CD14-positive monocyte (primary cell): ENCODE results near the gene GLB1L3. TPM values are rescaled to one million over a fixed set of nuclear protein-coding genes. Genes with fewer than 3 reads are reported as not detected.
A peak's percentile ranks its signal among the peaks of the same experiment; 100 is the strongest.

Source experiments
- DNase-seq, 3 donors: peaks; one replicate each; pipeline ENCODE4 v3.0.0-alpha.2; 2011 to 2022
- H2AFZ ChIP-seq: 2 replicates; pipeline ENCODE4 v1.6.0; 2012; ENCODE audit warnings: mild to moderate bottlenecking, low read depth, low read length, inconsistent platforms; ENCODE audit not compliant: insufficient read depth, poor library complexity, severe bottlenecking
- H3K27ac ChIP-seq, 2 donors: 1 replicate in 1 of 2; 2 replicates in 1 of 2; pipeline ENCODE4 v1.5.1; 2012 to 2013; ENCODE audit warnings: low read length in 2 of 2, control low read depth in 1 of 2, inconsistent platforms in 1 of 2, low read depth in 1 of 2, mild to moderate bottlenecking in 1 of 2
- H3K27me3 ChIP-seq, 2 donors: one replicate each; pipeline versions ENCODE4 v1.6.0 to v1.6.1; 2011 to 2013; ENCODE audit warnings: low read length in 2 of 2; ENCODE audit not compliant: control insufficient read depth in 2 of 2, insufficient read depth in 2 of 2
- H3K36me3 ChIP-seq, 2 donors: replicated peaks in 1 of 2; 1 replicate in 1 of 2; 2 replicates in 1 of 2; pipeline versions ENCODE4 v1.5.1 to v1.6.1; 2012 to 2013; ENCODE audit warnings: low read length in 2 of 2, control low read depth in 1 of 2, inconsistent platforms in 1 of 2, mild to moderate bottlenecking in 1 of 2; ENCODE audit not compliant: insufficient read depth in 2 of 2, control insufficient read depth in 1 of 2
- H3K4me1 ChIP-seq, 2 donors: 1 replicate in 1 of 2; 2 replicates in 1 of 2; pipeline versions ENCODE4 v1.5.1 to v1.6.1; 2012 to 2013; ENCODE audit warnings: low read length in 2 of 2, control low read depth in 1 of 2, inconsistent platforms in 1 of 2, mild to moderate bottlenecking in 1 of 2, moderate library complexity in 1 of 2; ENCODE audit not compliant: insufficient read depth in 2 of 2, control insufficient read depth in 1 of 2
- H3K4me2 ChIP-seq: replicated peaks from 2 replicates; pipeline ENCODE3; 2012; ENCODE audit warnings: low read length, moderate library complexity, mild to moderate bottlenecking; ENCODE audit not compliant: poor library complexity, severe bottlenecking; ENCODE audit errors: extremely low read depth
- H3K4me3 ChIP-seq, 3 experiments: fragments of 200-600 bp in 1 of 3; sonication (generic) in 1 of 3; replicated peaks in 1 of 3; 1 replicate in 2 of 3; 2 replicates in 1 of 3; pipeline ENCODE4 v1.5.1; 2011 to 2013; ENCODE audit warnings: low read length in 3 of 3, mild to moderate bottlenecking in 3 of 3, control low read depth in 2 of 3, low read depth in 2 of 3, inconsistent platforms in 1 of 3, moderate library complexity in 1 of 3
- H3K79me2 ChIP-seq: 2 replicates; pipeline ENCODE4 v1.6.0; 2012; ENCODE audit warnings: mild to moderate bottlenecking, control low read depth, inconsistent platforms, low read length, moderate library complexity; ENCODE audit not compliant: insufficient read depth
- H3K9ac ChIP-seq: 2 replicates; pipeline ENCODE4 v1.6.0; 2017; ENCODE audit warnings: low read length, mild to moderate bottlenecking; ENCODE audit not compliant: insufficient read depth, poor library complexity, severe bottlenecking
- H3K9me3 ChIP-seq, 2 donors: replicated peaks in 1 of 2; 1 replicate in 1 of 2; 2 replicates in 1 of 2; pipeline versions ENCODE4 v1.5.1 to v1.6.1; 2012 to 2013; ENCODE audit warnings: low read length in 2 of 2, control low read depth in 1 of 2; ENCODE audit not compliant: control insufficient read depth in 1 of 2, insufficient read depth in 1 of 2
- H4K20me1 ChIP-seq: 2 replicates; pipeline ENCODE4 v1.6.0; 2012; ENCODE audit warnings: mild to moderate bottlenecking, low read length, control low read depth, moderate library complexity; ENCODE audit not compliant: insufficient read depth
- H3K27ac Mint-ChIP-seq, 7 donors: one replicate each; pipeline ENCODE4 v1.8.0; 2020; ENCODE audit warnings: mild to moderate bottlenecking in 7 of 7, mixed read lengths in 7 of 7, moderate library complexity in 6 of 7, inconsistent platforms in 2 of 7
- H3K27me3 Mint-ChIP-seq, 3 donors: one replicate each; pipeline ENCODE4 v1.8.0; 2021 to 2022; ENCODE audit warnings: low read depth in 3 of 3, mild to moderate bottlenecking in 3 of 3, mixed read lengths in 3 of 3, moderate library complexity in 3 of 3, inconsistent platforms in 1 of 3
- H3K36me3 Mint-ChIP-seq, 2 donors: one replicate each; pipeline ENCODE4 v1.8.0; 2020; ENCODE audit warnings: mixed read lengths in 2 of 2, inconsistent platforms in 1 of 2, mild to moderate bottlenecking in 1 of 2
- H3K4me1 Mint-ChIP-seq: one replicate; pipeline ENCODE4 v1.8.0; 2020; ENCODE audit warnings: mild to moderate bottlenecking, mixed read lengths
- H3K4me3 Mint-ChIP-seq, 2 donors: one replicate each; pipeline ENCODE4 v1.8.0; 2020; ENCODE audit warnings: mild to moderate bottlenecking in 2 of 2, mixed read lengths in 2 of 2, moderate library complexity in 1 of 2
- H3K9me3 Mint-ChIP-seq, 7 donors: one replicate each; pipeline ENCODE4 v1.8.0; 2020 to 2022; ENCODE audit warnings: mixed read lengths in 7 of 7, mild to moderate bottlenecking in 6 of 7, moderate library complexity in 6 of 7, inconsistent platforms in 2 of 7
- WGBS: methylation state at CpG from one replicate; pipeline ENCODE4 v1.1.5; 2013; ENCODE audit warnings: missing lambda C conversion rate; ENCODE audit not compliant: insufficient coverage; 5-methylcytosine and 5-hydroxymethylcytosine counted together
- intact Hi-C, 2 donors: fragments of 100-400 bp; cut with micrococcal nuclease; formaldehyde crosslinking; loops; one replicate each; pipeline versions ENCODE4 v1.15.0 to v1.15.1; 2023
- polyA plus RNA-seq, 3 donors: library from polyadenylated mRNA; depleted of rRNA in 1 of 3; unstranded in 2 of 3; stranded (reverse) in 1 of 3; fragments of 300-500 nt in 2 of 3; fragments of >200 nt in 1 of 3; fragmentation: Illumina TruSeq in 2 of 3; gene quantifications; 1 replicate in 2 of 3; 2 replicates in 1 of 3; pipeline ENCODE4 v1.2.3, GENCODE V29; 2012 to 2021
- TF ChIP-seq, protein P1 (sequence below): fragments of 200-600 bp; IDR thresholded peaks from one replicate; pipeline ENCODE4 v1.8.0; 2022; ENCODE audit warnings: antibody characterized with exemption, mild to moderate bottlenecking

GLB1L3 gene
- polyA plus RNA-seq, 3 donors: not detected

DNA sequence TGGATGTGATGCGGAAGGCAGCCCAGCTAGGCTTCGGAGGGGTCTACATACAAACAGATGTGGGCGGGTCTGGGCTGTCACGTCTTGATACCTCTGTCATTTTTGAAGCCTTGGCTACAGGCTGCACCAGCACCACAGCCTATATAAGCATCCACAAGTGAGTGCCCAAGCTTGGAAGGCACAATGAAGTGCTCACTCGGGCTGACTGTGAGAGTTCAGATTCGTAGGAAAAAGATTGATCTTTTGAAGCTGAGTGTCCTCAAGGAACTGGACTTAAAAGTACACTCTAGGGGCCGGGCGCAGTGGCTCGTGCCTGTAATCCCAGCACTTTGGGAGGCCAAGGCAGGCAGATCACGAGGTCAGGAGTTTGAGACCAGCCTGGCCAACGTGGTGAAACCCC lies 19.1 kb upstream of the GLB1L3 start:
- intact Hi-C loops: no loop called here
- H3K27me3 ChIP-seq: peaks cover 0 to 16% of the 10 kb centered on the region in 2 donors
- no peaks in the 10 kb centered on the region for H3K9me3 ChIP-seq
- no peak overlapping the region for H3K27ac ChIP-seq
- no peak overlapping the region for H3K4me3 ChIP-seq
- no peak overlapping the region for H2AFZ ChIP-seq
- H3K79me2 ChIP-seq: peaks cover 17% of the 10 kb centered on the region
- H3K36me3 ChIP-seq: peaks cover 25 to 51% of the 10 kb centered on the region in 2 donors
- 94% methylated on average over 11 of the region's 11 CpGs for WGBS
- peaks cover 47% of the 10 kb centered on the region for H3K4me1 Mint-ChIP-seq
- H3K4me3 Mint-ChIP-seq: no peak overlapping the region
- H3K9ac ChIP-seq: no peak overlapping the region
- H3K27me3 Mint-ChIP-seq: peaks cover 4 to 15% (median 11%) of the 10 kb centered on the region in 3 donors
- H3K4me1 ChIP-seq: peaks cover 36 to 38% of the 10 kb centered on the region in 2 donors
- H3K36me3 Mint-ChIP-seq: peaks cover 51 to 52% of the 10 kb centered on the region in 2 donors
- TF ChIP-seq, protein P1, sequence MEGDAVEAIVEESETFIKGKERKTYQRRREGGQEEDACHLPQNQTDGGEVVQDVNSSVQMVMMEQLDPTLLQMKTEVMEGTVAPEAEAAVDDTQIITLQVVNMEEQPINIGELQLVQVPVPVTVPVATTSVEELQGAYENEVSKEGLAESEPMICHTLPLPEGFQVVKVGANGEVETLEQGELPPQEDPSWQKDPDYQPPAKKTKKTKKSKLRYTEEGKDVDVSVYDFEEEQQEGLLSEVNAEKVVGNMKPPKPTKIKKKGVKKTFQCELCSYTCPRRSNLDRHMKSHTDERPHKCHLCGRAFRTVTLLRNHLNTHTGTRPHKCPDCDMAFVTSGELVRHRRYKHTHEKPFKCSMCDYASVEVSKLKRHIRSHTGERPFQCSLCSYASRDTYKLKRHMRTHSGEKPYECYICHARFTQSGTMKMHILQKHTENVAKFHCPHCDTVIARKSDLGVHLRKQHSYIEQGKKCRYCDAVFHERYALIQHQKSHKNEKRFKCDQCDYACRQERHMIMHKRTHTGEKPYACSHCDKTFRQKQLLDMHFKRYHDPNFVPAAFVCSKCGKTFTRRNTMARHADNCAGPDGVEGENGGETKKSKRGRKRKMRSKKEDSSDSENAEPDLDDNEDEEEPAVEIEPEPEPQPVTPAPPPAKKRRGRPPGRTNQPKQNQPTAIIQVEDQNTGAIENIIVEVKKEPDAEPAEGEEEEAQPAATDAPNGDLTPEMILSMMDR: no peak
- no peak for DNase-seq
- no peaks in the 10 kb centered on the region for H3K9me3 Mint-ChIP-seq
- H3K4me2 ChIP-seq: no peak overlapping the region
- H4K20me1 ChIP-seq: peaks cover 6% of the 10 kb centered on the region
- H3K27ac Mint-ChIP-seq: no peak overlapping the region

DNA sequence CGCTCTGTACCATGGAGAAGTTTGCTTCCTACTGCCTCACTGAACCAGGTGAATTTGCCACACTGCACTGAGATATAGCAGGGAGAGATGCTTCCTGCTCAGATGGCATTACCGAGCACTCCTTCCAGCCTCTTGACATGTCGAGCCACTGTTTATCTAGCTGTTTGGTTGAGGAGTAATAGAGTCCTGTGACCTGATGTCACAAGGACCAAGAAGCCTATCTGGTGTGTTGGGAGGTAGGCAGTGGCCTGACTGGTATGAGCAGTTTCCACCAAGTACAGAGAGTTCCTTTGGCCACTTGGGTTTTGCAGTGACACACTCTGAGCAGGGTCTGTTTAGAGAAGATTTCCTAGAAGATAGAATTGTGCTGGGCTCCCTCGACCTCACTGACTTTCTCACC lies 17.6 kb upstream of the GLB1L3 start:
- Mint-ChIP-seq H3K36me3 (peaks cover 66 to 67% of the 10 kb centered on the region in 2 donors), H3K27me3 (peaks cover 12 to 28% (median 13%) of the 10 kb centered on the region in 3 donors), H3K27ac (no peak overlapping the region), H3K9me3 (no peaks in the 10 kb centered on the region), H3K4me1 (peaks cover 40% of the 10 kb centered on the region), H3K4me3 (peak overlapping the region in 1 of 2 donors; percentile 70)
- H3K36me3 ChIP-seq: peaks cover 38 to 66% of the 10 kb centered on the region in 2 donors
- no peak overlapping the region for H3K4me3 ChIP-seq
- no peak overlapping the region for H2AFZ ChIP-seq
- TF ChIP-seq, protein P1: no peak
- H3K27me3 ChIP-seq: peaks cover 0 to 30% of the 10 kb centered on the region in 2 donors
- WGBS: 100% methylated on average over 1 of the region's 4 CpGs
- H3K9me3 ChIP-seq: no peaks in the 10 kb centered on the region
- DNase-seq: no peak
- intact Hi-C loops: no loop called here
- H4K20me1 ChIP-seq: peaks cover 6% of the 10 kb centered on the region
- H3K9ac ChIP-seq: no peak overlapping the region
- H3K79me2 ChIP-seq: peaks cover 9% of the 10 kb centered on the region
- H3K27ac ChIP-seq: no peak overlapping the region
- peaks cover 27 to 31% of the 10 kb centered on the region in 2 donors for H3K4me1 ChIP-seq
- H3K4me2 ChIP-seq: no peak overlapping the region
